ENCODE data around the gene HOXA2. TPM values are rescaled to one million over a fixed set of nuclear protein-coding genes. Genes with fewer than 3 reads are reported as not detected.

HOXA2 gene
- polyA plus RNA-seq, 1 donor (not counting 4 experiments of a cell fraction or from before 2014, with no cell fraction given) = 0.71 TPM

GRCh38 chr7:27116031-27116961 lies 13.8 kb upstream of the HOXA2 start:
- peak overlapping the region; percentile 74 for H3K9ac ChIP-seq (ENCODE audit: control insufficient read depth, extremely low read depth, insufficient read depth, low read length)
- H3K4me3 ChIP-seq (ENCODE audit: control insufficient read depth in 2 of 3, extremely low read depth in 1 of 3, insufficient read depth in 2 of 3, low read depth in 1 of 3, low read length in 3 of 3) = peak overlapping the region in 1 of 3 experiments; percentile 44
- H3K79me2 ChIP-seq (ENCODE audit: control insufficient read depth, insufficient read depth, low read length) = peaks cover 37% of the 10 kb centered on the region
- DNase-seq (ENCODE audit: low read depth, low spot score) (no peak), FAIRE-seq (no peak)
- H3K4me2 ChIP-seq (ENCODE audit: control insufficient read depth, extremely low read depth, insufficient read depth, low read depth, low read length) = peak overlapping the region; percentile 68
- H3K36me3 ChIP-seq (ENCODE audit: control insufficient read depth in 2 of 2, extremely low read depth in 1 of 2, insufficient read depth in 2 of 2, low read length in 2 of 2) = peaks cover 2 to 5% of the 10 kb centered on the region in 2 experiments
- H2AFZ ChIP-seq (ENCODE audit: control insufficient read depth, low read length) = no peak overlapping the region
- dilution Hi-C loops (cut with MboI; ENCODE audit: extremely low pct_ligation_motif_present, low sequenced_read_pairs) = no loop called here
- no peaks in the 10 kb centered on the region for H3K27me3 ChIP-seq (ENCODE audit: control insufficient read depth, extremely low read depth, insufficient read depth, low read length)
- H4K20me1 ChIP-seq (ENCODE audit: control insufficient read depth, extremely low read depth, insufficient read depth, low read length) = no peaks in the 10 kb centered on the region
- peaks cover 22% of the 10 kb centered on the region for H3K4me1 ChIP-seq (ENCODE audit: control insufficient read depth, extremely low read depth, insufficient read depth, low read length)
- TF ChIP-seq EZH2 (IDR thresholded peaks at IDR 0.05; ENCODE audit: low read length) (no peak), CTCF (optimal IDR thresholded peaks at IDR 0.05 in 1 of 3, IDR thresholded peaks at IDR 0.05 in 1 of 3, conservative IDR thresholded peaks at IDR 0.05 in 1 of 3; ENCODE audit: extremely low read depth in 1 of 3, insufficient read depth in 2 of 3, low read length in 3 of 3) (no peak)
- H3K27ac ChIP-seq (ENCODE audit: control insufficient read depth, insufficient read depth, low read length) = peak overlapping the region; percentile 65
- no peaks in the 10 kb centered on the region for H3K9me1 ChIP-seq (ENCODE audit: control insufficient read depth, extremely low read depth, insufficient read depth, low read length)
- H3K9me3 ChIP-seq (ENCODE audit: control insufficient read depth, low read depth, low read length) = no peaks in the 10 kb centered on the region

DNA sequence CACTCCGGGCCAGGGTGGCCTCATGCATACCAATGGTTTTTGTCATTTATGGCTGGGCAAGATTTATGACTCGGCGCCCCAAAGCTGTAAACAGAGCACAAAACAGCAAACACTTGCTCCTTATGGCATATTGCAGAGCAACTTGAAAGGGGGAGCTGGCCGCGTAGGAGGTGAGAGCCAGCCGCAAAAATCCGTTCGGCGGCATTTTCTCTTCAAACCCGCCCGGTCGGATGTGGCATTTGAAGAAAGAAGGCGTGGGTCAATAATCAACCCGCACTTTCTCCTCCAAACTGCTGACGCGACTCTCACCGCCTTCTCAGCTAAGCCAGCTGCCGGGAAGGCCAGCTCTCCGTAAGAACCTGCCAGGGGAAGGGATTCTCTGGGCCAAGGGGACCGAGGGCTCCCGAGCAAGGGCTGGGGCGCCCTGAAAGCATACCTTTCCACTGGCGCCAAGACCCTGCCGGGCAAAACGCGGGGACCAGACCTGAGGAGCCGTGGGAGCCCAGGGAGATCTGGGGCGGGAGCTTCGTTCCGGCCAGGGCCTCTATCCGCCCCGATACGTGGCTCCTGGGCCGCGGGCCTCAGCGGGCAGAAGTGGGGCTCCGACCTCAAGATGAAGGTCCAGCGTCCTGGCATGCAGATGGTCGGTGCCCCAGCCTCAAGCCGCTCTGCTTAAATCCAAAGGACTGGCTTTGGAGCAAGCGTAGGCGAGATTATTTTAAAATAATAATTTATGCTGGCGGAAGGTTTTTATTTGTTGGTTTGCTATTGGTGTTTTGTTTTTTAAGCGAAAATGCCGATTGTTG lies 12.9 kb upstream of the HOXA2 start:
- Histone ChIP-seq H3K27ac (ENCODE audit: control insufficient read depth, insufficient read depth, low read length) (peak overlapping the region; percentile 65), H4K20me1 (ENCODE audit: control insufficient read depth, extremely low read depth, insufficient read depth, low read length) (no peaks in the 10 kb centered on the region), H3K4me2 (ENCODE audit: control insufficient read depth, extremely low read depth, insufficient read depth, low read depth, low read length) (peak overlapping the region; percentile 68), H3K79me2 (ENCODE audit: control insufficient read depth, insufficient read depth, low read length) (peaks cover 37% of the 10 kb centered on the region), H2AFZ (ENCODE audit: control insufficient read depth, low read length) (no peak overlapping the region), H3K36me3 (ENCODE audit: control insufficient read depth in 2 of 2, extremely low read depth in 1 of 2, insufficient read depth in 2 of 2, low read length in 2 of 2) (peaks cover 2 to 5% of the 10 kb centered on the region in 2 experiments), H3K27me3 (ENCODE audit: control insufficient read depth, extremely low read depth, insufficient read depth, low read length) (no peaks in the 10 kb centered on the region), H3K4me3 (ENCODE audit: control insufficient read depth in 2 of 3, extremely low read depth in 1 of 3, insufficient read depth in 2 of 3, low read depth in 1 of 3, low read length in 3 of 3) (peak overlapping the region in 2 of 3 experiments; percentile 31 to 44), H3K9ac (ENCODE audit: control insufficient read depth, extremely low read depth, insufficient read depth, low read length) (peak overlapping the region; percentile 74), H3K9me3 (ENCODE audit: control insufficient read depth, low read depth, low read length) (no peaks in the 10 kb centered on the region), H3K9me1 (ENCODE audit: control insufficient read depth, extremely low read depth, insufficient read depth, low read length) (no peaks in the 10 kb centered on the region), H3K4me1 (ENCODE audit: control insufficient read depth, extremely low read depth, insufficient read depth, low read length) (peaks cover 30% of the 10 kb centered on the region)
- TF ChIP-seq CTCF (optimal IDR thresholded peaks at IDR 0.05 in 1 of 3, IDR thresholded peaks at IDR 0.05 in 1 of 3, conservative IDR thresholded peaks at IDR 0.05 in 1 of 3; ENCODE audit: extremely low read depth in 1 of 3, insufficient read depth in 2 of 3, low read length in 3 of 3) (no peak), EZH2 (IDR thresholded peaks at IDR 0.05; ENCODE audit: low read length) (no peak)
- peak; percentile 44 for FAIRE-seq
- dilution Hi-C loops (cut with MboI; ENCODE audit: extremely low pct_ligation_motif_present, low sequenced_read_pairs) = no loop called here
- DNase-seq (ENCODE audit: low read depth, low spot score) = no peak

Data from keratinocyte (primary cell).